GM12878 (cell line): Measurements from ENCODE around the gene KIAA1143. TPM values are rescaled to one million over a fixed set of nuclear protein-coding genes. Genes with fewer than 3 reads are reported as not detected.
A peak's percentile ranks its signal among the peaks of the same experiment; 100 is the strongest.

Experiments used
- CHD4 ChIP-seq: fragments of 200-600 bp; sonication (generic); IDR thresholded peaks from 2 replicates; pipeline ENCODE4 v1.6.1; 2016; ENCODE audit warnings: mild to moderate bottlenecking
- ETV6 ChIP-seq, 2 experiments: fragments of 450-650 bp in 1 of 2; IDR thresholded peaks in 1 of 2; conservative IDR thresholded peaks in 1 of 2; 2 replicates each; pipeline ENCODE4 v1.6.1; 2014; ENCODE audit warnings: antibody characterized with exemption in 1 of 2, borderline replicate concordance in 1 of 2, low read depth in 1 of 2, mild to moderate bottlenecking in 1 of 2, moderate library complexity in 1 of 2
- KLF5 ChIP-seq: fragments of 450-650 bp; IDR thresholded peaks from 2 replicates; pipeline ENCODE4 v1.6.1; 2014; ENCODE audit warnings: mild to moderate bottlenecking; ENCODE audit not compliant: partially characterized antibody
- MEF2B ChIP-seq: fragments of 450-650 bp; IDR thresholded peaks from 2 replicates; pipeline ENCODE4 v1.6.1; 2018; ENCODE audit warnings: mild to moderate bottlenecking, moderate library complexity; ENCODE audit not compliant: partially characterized antibody, poor library complexity, severe bottlenecking
- MTA2 ChIP-seq: fragments of 450-650 bp; IDR thresholded peaks from 2 replicates; pipeline ENCODE4 v1.6.1; 2016; ENCODE audit warnings: low read depth, mild to moderate bottlenecking, moderate library complexity
- NR2C2 ChIP-seq: IDR thresholded peaks from 2 replicates; pipeline ENCODE4 v1.6.1; 2011; ENCODE audit warnings: borderline replicate concordance, low read depth; ENCODE audit not compliant: control insufficient read depth, insufficient read length
- PAX5 ChIP-seq: IDR thresholded peaks from 2 replicates; pipeline ENCODE4 v1.6.1; 2011; ENCODE audit warnings: low read depth, low read length, borderline replicate concordance
- PAX8 ChIP-seq: fragments of 450-650 bp; IDR thresholded peaks from 2 replicates; pipeline ENCODE4 v1.6.1; 2017; ENCODE audit warnings: mild to moderate bottlenecking, moderate library complexity
- RAD51 ChIP-seq: fragments of 450-650 bp; IDR thresholded peaks from 2 replicates; pipeline ENCODE4 v1.6.1; 2016; ENCODE audit warnings: moderate library complexity, mild to moderate bottlenecking, inconsistent platforms
- SMAD1 ChIP-seq: fragments of 450-650 bp; IDR thresholded peaks from 2 replicates; pipeline ENCODE4 v1.6.1; 2018; ENCODE audit warnings: mild to moderate bottlenecking, low read depth; ENCODE audit not compliant: partially characterized antibody
- polyA plus RNA-seq, 11 experiments: library from polyadenylated mRNA; depleted of rRNA in 4 of 11; unstranded in 6 of 11; stranded (reverse) in 5 of 11; fragments of >200 nt; fragmentation: Nextera tagmentation in 4 of 11; fragmentation: Illumina TruSeq in 1 of 11; extraction: Ambion mirVana in 4 of 11; extraction: Trizol in 1 of 11; gene quantifications; 1 replicate in 1 of 11; 2 replicates in 10 of 11; pipeline versions ENCODE4 v1.2.1 to v1.2.3, GENCODE V29; 2011 to 2016; ENCODE audit warnings: inconsistent platforms in 2 of 11, missing spikeins in 2 of 11, low read depth in 1 of 11
- total RNA-seq, 4 experiments: library from RNA; depleted of rRNA in 3 of 4; stranded (reverse); fragments of >200 nt in 3 of 4; fragmentation: Illumina TruSeq in 1 of 4; extraction: Trizol in 1 of 4; gene quantifications; 2 replicates each; pipeline versions ENCODE4 v1.2.1 to v1.2.3, GENCODE V29; 2013 to 2021
- TF ChIP-seq, protein P1 (sequence below): fragments of 150-350 bp; IDR thresholded peaks from 2 replicates; pipeline ENCODE4 v1.6.1; 2016; ENCODE audit warnings: low read depth, low read length
- TF ChIP-seq, protein P2 (sequence below): IDR thresholded peaks from 2 replicates; pipeline ENCODE4 v1.6.1; 2012; ENCODE audit warnings: low read depth, low read length, improper control_type of control experiment
- TF ChIP-seq, protein P3 (sequence below): fragments of 450-650 bp; IDR thresholded peaks from 2 replicates; pipeline ENCODE4 v1.6.1; 2017; ENCODE audit warnings: mild to moderate bottlenecking, moderate library complexity
- TF ChIP-seq, protein P4 (sequence below): fragments of 450-650 bp; formaldehyde crosslinking; IDR thresholded peaks from 2 replicates; pipeline ENCODE4 v1.4.0; 2020; ENCODE audit warnings: mild to moderate bottlenecking, moderate library complexity

KIAA1143 gene
- total and polyA plus RNA-seq, 10 of the 15 experiments (the other 5 are each of a cell fraction or from before 2014, with no cell fraction given) = 11.4 to 37.6 (median 28.4) TPM

DNA sequence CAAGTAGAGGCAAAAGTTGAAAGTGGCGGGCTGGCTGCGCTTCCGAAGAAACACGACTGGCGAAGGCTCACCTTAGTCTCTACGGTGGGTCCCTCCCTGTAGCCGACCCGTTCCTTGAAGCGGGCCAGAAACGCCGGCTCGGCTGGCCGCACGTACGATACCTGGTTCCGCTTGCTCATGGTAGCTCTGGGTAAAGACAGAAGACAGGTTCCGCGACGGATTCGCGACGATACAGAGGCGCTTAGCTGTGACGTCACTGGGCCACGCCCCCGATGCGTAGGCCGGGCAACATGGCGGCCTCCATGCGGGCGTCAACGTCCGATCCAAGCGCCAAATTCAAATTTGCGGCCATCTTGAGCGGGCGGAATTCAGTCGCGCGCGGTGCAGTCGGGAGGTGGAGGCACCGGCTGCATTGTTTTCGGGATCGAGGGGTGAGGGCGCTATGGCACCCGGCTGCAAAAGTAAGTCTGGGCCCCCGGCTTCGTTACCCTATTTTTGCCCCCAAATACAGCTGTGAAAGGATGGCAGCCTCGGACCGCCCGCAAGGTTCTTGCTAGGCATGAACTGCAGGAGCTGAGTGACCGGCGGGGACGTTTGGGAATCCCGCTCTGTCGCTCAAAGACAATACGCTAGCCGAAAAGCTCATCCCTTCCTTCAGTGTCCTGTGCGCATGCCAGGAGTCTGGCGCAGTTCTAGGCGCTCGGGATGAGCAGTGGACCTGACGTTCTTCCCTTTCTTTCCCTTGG, at the start of gene KIAA1143, which contains the start of gene KIF15 (continued):
- TF ChIP-seq, protein P1, sequence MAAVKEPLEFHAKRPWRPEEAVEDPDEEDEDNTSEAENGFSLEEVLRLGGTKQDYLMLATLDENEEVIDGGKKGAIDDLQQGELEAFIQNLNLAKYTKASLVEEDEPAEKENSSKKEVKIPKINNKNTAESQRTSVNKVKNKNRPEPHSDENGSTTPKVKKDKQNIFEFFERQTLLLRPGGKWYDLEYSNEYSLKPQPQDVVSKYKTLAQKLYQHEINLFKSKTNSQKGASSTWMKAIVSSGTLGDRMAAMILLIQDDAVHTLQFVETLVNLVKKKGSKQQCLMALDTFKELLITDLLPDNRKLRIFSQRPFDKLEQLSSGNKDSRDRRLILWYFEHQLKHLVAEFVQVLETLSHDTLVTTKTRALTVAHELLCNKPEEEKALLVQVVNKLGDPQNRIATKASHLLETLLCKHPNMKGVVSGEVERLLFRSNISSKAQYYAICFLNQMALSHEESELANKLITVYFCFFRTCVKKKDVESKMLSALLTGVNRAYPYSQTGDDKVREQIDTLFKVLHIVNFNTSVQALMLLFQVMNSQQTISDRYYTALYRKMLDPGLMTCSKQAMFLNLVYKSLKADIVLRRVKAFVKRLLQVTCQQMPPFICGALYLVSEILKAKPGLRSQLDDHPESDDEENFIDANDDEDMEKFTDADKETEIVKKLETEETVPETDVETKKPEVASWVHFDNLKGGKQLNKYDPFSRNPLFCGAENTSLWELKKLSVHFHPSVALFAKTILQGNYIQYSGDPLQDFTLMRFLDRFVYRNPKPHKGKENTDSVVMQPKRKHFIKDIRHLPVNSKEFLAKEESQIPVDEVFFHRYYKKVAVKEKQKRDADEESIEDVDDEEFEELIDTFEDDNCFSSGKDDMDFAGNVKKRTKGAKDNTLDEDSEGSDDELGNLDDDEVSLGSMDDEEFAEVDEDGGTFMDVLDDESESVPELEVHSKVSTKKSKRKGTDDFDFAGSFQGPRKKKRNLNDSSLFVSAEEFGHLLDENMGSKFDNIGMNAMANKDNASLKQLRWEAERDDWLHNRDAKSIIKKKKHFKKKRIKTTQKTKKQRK = no peak
- TF ChIP-seq, protein P2, sequence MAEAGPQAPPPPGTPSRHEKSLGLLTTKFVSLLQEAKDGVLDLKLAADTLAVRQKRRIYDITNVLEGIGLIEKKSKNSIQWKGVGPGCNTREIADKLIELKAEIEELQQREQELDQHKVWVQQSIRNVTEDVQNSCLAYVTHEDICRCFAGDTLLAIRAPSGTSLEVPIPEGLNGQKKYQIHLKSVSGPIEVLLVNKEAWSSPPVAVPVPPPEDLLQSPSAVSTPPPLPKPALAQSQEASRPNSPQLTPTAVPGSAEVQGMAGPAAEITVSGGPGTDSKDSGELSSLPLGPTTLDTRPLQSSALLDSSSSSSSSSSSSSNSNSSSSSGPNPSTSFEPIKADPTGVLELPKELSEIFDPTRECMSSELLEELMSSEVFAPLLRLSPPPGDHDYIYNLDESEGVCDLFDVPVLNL = peak; percentile 99
- TF ChIP-seq SMAD1 (no peak), MTA2 (no peak; the same call in 1 of the 2 replicates), MEF2B (peak; percentile 9), RAD51 (no peak), PAX5 (peak; percentile 69; the same call in 1 of the 2 replicates), ETV6 (conservative IDR thresholded peaks at IDR 0.05 in 1 of 2, IDR thresholded peaks at IDR 0.05 in 1 of 2; ENCODE audit: borderline replicate concordance in 1 of 2, low read depth in 1 of 2) (no peak), NR2C2 (no peak), KLF5 (peak; percentile 78), CHD4 (no peak), PAX8 (no peak)
- TF ChIP-seq, protein P3, sequence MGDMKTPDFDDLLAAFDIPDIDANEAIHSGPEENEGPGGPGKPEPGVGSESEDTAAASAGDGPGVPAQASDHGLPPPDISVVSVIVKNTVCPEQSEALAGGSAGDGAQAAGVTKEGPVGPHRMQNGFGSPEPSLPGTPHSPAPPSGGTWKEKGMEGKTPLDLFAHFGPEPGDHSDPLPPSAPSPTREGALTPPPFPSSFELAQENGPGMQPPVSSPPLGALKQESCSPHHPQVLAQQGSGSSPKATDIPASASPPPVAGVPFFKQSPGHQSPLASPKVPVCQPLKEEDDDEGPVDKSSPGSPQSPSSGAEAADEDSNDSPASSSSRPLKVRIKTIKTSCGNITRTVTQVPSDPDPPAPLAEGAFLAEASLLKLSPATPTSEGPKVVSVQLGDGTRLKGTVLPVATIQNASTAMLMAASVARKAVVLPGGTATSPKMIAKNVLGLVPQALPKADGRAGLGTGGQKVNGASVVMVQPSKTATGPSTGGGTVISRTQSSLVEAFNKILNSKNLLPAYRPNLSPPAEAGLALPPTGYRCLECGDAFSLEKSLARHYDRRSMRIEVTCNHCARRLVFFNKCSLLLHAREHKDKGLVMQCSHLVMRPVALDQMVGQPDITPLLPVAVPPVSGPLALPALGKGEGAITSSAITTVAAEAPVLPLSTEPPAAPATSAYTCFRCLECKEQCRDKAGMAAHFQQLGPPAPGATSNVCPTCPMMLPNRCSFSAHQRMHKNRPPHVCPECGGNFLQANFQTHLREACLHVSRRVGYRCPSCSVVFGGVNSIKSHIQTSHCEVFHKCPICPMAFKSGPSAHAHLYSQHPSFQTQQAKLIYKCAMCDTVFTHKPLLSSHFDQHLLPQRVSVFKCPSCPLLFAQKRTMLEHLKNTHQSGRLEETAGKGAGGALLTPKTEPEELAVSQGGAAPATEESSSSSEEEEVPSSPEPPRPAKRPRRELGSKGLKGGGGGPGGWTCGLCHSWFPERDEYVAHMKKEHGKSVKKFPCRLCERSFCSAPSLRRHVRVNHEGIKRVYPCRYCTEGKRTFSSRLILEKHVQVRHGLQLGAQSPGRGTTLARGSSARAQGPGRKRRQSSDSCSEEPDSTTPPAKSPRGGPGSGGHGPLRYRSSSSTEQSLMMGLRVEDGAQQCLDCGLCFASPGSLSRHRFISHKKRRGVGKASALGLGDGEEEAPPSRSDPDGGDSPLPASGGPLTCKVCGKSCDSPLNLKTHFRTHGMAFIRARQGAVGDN = peak; percentile 62; the same call in 1 of the 2 replicates
- TF ChIP-seq, protein P4, sequence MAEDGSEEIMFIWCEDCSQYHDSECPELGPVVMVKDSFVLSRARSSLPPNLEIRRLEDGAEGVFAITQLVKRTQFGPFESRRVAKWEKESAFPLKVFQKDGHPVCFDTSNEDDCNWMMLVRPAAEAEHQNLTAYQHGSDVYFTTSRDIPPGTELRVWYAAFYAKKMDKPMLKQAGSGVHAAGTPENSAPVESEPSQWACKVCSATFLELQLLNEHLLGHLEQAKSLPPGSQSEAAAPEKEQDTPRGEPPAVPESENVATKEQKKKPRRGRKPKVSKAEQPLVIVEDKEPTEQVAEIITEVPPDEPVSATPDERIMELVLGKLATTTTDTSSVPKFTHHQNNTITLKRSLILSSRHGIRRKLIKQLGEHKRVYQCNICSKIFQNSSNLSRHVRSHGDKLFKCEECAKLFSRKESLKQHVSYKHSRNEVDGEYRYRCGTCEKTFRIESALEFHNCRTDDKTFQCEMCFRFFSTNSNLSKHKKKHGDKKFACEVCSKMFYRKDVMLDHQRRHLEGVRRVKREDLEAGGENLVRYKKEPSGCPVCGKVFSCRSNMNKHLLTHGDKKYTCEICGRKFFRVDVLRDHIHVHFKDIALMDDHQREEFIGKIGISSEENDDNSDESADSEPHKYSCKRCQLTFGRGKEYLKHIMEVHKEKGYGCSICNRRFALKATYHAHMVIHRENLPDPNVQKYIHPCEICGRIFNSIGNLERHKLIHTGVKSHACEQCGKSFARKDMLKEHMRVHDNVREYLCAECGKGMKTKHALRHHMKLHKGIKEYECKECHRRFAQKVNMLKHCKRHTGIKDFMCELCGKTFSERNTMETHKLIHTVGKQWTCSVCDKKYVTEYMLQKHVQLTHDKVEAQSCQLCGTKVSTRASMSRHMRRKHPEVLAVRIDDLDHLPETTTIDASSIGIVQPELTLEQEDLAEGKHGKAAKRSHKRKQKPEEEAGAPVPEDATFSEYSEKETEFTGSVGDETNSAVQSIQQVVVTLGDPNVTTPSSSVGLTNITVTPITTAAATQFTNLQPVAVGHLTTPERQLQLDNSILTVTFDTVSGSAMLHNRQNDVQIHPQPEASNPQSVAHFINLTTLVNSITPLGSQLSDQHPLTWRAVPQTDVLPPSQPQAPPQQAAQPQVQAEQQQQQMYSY (CRISPR knock-in tag) = no peak
